Stimulated activated CD4-positive, alpha-beta T cell treated with anti-CD3 and anti-CD28 coated beads, Interleukin-2, amount 100 ng/mL, for 48 hours (primary cell): ENCODE data around the gene GABARAP.
A peak's percentile ranks its signal among the peaks of the same experiment; 100 is the strongest.

ENCODE experiments used
- DNase-seq, 2 donors: peaks; one replicate each; pipeline ENCODE4 v3.0.0-alpha.2; 2020

Gene GABARAP

GRCh38 chr17:7204828-7205461 is 37.3 kb downstream of the GABARAP start:
- peak; percentile 85 to 86 for DNase-seq

GRCh38 chr17:7204336-7204735 is 37.9 kb downstream of the GABARAP start:
- no peak for DNase-seq

GRCh38 chr17:7203391-7203790 is 38.9 kb downstream of the GABARAP start:
- no peak for DNase-seq

GRCh38 chr17:7196651-7197401 is 45.4 kb downstream of the GABARAP start:
- DNase-seq, result no peak

GRCh38 chr17:7195971-7196370 is 46.3 kb downstream of the GABARAP start:
- no peak for DNase-seq

GRCh38 chr17:7192271-7192937 is 49.8 kb downstream of the GABARAP start:
- DNase-seq, result no peak

GRCh38 chr17:7191571-7192270 is 50.5 kb downstream of the GABARAP start:
- no peak for DNase-seq

- no peak for DNase-seq
These were observed 51.2 kb downstream of the GABARAP start for GRCh38 chr17:7191069-7191468.

GRCh38 chr17:7190276-7190917 is 51.9 kb downstream of the GABARAP start:
- no peak for DNase-seq
